Osteoblast (primary cell): ENCODE data around the gene SMPD2. TPM values are rescaled to one million over a fixed set of nuclear protein-coding genes. Genes with fewer than 3 reads are reported as not detected.

Experiments used
- DNase-seq: peaks from one replicate; pipeline ENCODE4 v3.0.0; 2011; ENCODE audit warnings: low spot score, mixed read lengths; ENCODE audit not compliant: insufficient read length; ENCODE audit errors: missing footprints
- H2AFZ ChIP-seq: 2 replicates; pipeline ENCODE4 v1.6.0; 2011; ENCODE audit warnings: mild to moderate bottlenecking, low read length
- H3K27ac ChIP-seq: 2 replicates; pipeline ENCODE4 v1.5.1; 2011; ENCODE audit warnings: mild to moderate bottlenecking, low read depth, low read length, moderate library complexity
- H3K27me3 ChIP-seq: 2 replicates; pipeline ENCODE4 v1.6.0; 2012; ENCODE audit warnings: mild to moderate bottlenecking, control low read depth, inconsistent platforms, low read length, moderate library complexity; ENCODE audit not compliant: insufficient read depth
- H3K36me3 ChIP-seq: 2 replicates; pipeline ENCODE4 v1.5.1; 2011; ENCODE audit warnings: mild to moderate bottlenecking, low read length, control low read depth, moderate library complexity; ENCODE audit not compliant: insufficient read depth
- H3K4me1 ChIP-seq: 2 replicates; pipeline ENCODE4 v1.5.1; 2011; ENCODE audit warnings: mild to moderate bottlenecking, low read length, control low read depth, moderate library complexity; ENCODE audit not compliant: insufficient read depth
- H3K4me2 ChIP-seq: 2 replicates; pipeline ENCODE4 v1.6.0; 2011; ENCODE audit warnings: mild to moderate bottlenecking, low read length; ENCODE audit not compliant: insufficient read depth
- H3K4me3 ChIP-seq: fragments of 200-600 bp; sonication (generic); 3 replicates; pipeline ENCODE4 v1.5.1; 2012; ENCODE audit warnings: mild to moderate bottlenecking, low read length, inconsistent platforms; ENCODE audit not compliant: insufficient read depth
- H3K79me2 ChIP-seq: 2 replicates; pipeline ENCODE4 v1.6.0; 2012; ENCODE audit warnings: mild to moderate bottlenecking, low read length, control low read depth, inconsistent platforms; ENCODE audit not compliant: insufficient read depth
- H3K9me3 ChIP-seq: 2 replicates; pipeline ENCODE4 v1.5.1; 2011; ENCODE audit warnings: low read depth, low read length, control low read depth
- H4K20me1 ChIP-seq: 2 replicates; pipeline ENCODE4 v1.6.0; 2012; ENCODE audit warnings: mild to moderate bottlenecking, low read length, control low read depth; ENCODE audit not compliant: insufficient read depth
- total RNA-seq: library from RNA; depleted of rRNA; stranded (reverse); fragments of >200 nt; gene quantifications from 2 replicates; pipeline ENCODE4 v1.2.3, GENCODE V29; 2012
- TF ChIP-seq, protein P1 (sequence below): IDR thresholded peaks from 2 replicates; pipeline ENCODE4 v1.5.1; 2011; ENCODE audit warnings: mild to moderate bottlenecking, low read depth, low read length, moderate library complexity; ENCODE audit errors: extremely low read depth

The SMPD2 gene
- total RNA-seq, 1 donor, result 14.8 TPM

DNA sequence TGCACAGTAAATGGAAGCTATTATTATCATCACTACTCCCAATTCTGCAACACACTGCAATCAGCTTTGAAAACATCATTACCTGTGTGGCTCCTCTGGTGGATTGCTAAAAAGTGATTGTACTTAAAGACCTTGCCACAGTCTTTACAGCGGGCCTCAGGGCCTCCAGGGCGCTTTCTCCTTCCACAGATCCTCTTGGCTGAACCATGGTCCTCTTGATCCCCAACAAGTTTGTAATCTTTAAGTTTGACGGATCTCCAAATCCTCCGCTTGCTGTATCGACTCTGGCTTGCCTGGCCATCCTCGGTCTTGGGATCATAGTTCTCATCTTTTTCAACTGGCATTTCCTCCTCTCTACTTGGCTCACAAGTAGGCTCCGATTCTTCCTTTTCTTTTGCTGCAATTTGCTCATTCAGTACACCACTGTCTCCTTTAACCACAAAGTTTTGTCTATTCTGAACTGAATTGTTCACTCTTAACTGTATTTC lies 40.5 kb downstream of the SMPD2 start:
- no peaks in the 10 kb centered on the region for H3K27me3 ChIP-seq
- no peaks in the 10 kb centered on the region for H3K9me3 ChIP-seq
- H2AFZ ChIP-seq, result no peak overlapping the region
- peaks cover 26% of the 10 kb centered on the region for H3K36me3 ChIP-seq
- DNase-seq, result no peak
- H3K4me1 ChIP-seq, result peaks cover 11% of the 10 kb centered on the region
- H3K27ac ChIP-seq, result no peak overlapping the region
- H3K4me2 ChIP-seq, result no peak overlapping the region
- H3K4me3 ChIP-seq, result no peak overlapping the region
- peaks cover 48% of the 10 kb centered on the region for H3K79me2 ChIP-seq
- TF ChIP-seq, protein P1, sequence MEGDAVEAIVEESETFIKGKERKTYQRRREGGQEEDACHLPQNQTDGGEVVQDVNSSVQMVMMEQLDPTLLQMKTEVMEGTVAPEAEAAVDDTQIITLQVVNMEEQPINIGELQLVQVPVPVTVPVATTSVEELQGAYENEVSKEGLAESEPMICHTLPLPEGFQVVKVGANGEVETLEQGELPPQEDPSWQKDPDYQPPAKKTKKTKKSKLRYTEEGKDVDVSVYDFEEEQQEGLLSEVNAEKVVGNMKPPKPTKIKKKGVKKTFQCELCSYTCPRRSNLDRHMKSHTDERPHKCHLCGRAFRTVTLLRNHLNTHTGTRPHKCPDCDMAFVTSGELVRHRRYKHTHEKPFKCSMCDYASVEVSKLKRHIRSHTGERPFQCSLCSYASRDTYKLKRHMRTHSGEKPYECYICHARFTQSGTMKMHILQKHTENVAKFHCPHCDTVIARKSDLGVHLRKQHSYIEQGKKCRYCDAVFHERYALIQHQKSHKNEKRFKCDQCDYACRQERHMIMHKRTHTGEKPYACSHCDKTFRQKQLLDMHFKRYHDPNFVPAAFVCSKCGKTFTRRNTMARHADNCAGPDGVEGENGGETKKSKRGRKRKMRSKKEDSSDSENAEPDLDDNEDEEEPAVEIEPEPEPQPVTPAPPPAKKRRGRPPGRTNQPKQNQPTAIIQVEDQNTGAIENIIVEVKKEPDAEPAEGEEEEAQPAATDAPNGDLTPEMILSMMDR, result no peak
- peaks cover 2% of the 10 kb centered on the region for H4K20me1 ChIP-seq

DNA sequence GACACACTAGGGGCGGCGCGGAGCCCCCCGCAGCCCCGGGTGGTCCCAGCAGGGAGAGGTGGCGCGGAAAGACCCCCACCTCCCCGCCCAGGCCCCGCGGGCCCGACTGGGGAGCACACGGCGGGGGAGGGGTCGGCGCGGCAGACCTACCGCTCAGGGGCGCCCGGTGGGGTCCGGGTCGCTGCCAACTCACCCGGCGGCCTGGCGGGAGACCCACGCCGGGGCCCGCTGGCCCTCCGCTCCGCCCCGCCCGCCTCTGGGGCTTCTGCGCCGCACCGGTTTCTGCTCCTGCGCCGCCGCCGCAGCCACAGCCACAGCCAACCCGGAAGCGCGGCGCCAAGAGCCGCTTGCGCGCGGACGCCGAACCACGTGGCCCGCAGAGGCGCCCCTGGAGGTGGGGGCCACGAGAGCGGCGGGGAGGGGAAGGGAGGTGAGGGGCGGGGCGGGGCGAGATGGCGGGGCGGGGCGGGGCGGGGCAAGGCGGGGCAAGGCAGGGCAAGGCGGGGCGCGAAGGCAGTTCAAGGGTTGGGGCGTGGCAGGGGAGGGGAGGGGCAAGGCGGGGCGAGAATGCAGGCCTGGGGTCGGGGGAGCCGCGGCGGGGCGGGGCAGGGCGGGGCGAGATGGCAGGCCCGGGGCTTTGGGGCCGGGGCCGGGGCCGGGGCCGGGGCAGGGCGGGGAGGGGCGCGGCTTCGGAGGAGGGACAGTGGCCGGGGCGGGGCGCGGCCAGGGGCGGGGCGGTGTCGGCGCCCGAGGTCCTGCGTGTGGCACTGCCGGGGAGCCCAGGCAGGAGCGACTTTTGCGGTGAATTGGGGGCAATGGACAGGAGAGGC lies 42.6 kb downstream of the SMPD2 start, which contains the start of gene ZBTB24:
TSS of gene ZBTB24 (minus strand) at position 315 of the 830 bp plus-strand sequence. CDS start 1,193 bp downstream, outside the sequence.
- Histone ChIP-seq H3K4me2 (peak within 1 kb of the TSS; percentile 91), H3K79me2 (peaks cover 34% of the 10 kb centered on the region), H3K27ac (peak within 1 kb of the TSS; percentile 12), H4K20me1 (no peaks in the 10 kb centered on the region), H3K27me3 (no peaks in the 10 kb centered on the region), H3K9me3 (no peaks in the 10 kb centered on the region), H3K4me1 (peaks cover 11% of the 10 kb centered on the region), H2AFZ (peak within 1 kb of the TSS; percentile 85), H3K36me3 (peaks cover 19% of the 10 kb centered on the region), H3K4me3 (peak within 1 kb of the TSS; percentile 76)
- TF ChIP-seq, protein P1, result no peak
- DNase-seq, result peak; percentile 99

GRCh38 chr6:109483735-109484057 lies 43.2 kb downstream of the SMPD2 start:
- Histone ChIP-seq H3K27me3 (no peaks in the 10 kb centered on the region), H3K4me2 (peak overlapping the region; percentile 89), H3K36me3 (peaks cover 19% of the 10 kb centered on the region), H3K4me1 (peaks cover 11% of the 10 kb centered on the region), H3K9me3 (no peaks in the 10 kb centered on the region), H3K27ac (no peak overlapping the region), H4K20me1 (no peaks in the 10 kb centered on the region), H3K4me3 (peak overlapping the region; percentile 65), H3K79me2 (peaks cover 28% of the 10 kb centered on the region), H2AFZ (peak overlapping the region; percentile 85)
- no peak for DNase-seq
- TF ChIP-seq, protein P1, result no peak

DNA sequence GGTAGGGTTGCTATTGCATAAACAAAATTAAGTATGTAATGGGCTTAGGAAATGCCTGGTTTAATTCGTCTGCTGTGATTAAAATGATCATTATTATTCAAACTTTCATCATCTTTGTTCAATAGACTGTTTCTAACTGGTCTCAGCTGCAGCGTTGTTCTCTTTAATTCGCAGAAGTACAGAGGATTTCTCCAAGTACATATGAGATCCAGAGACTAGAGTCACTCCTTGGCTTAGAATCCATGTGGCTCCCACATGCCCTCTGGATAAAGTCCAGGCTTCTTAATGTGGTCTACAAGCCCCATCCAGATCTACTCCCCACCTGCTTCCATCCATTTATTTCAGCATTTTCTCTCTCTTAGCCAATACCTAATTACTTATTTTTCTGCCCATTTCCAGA lies 43.6 kb downstream of the SMPD2 start:
- Histone ChIP-seq H3K4me3 (no peak overlapping the region), H3K27ac (no peak overlapping the region), H3K79me2 (peaks cover 25% of the 10 kb centered on the region), H2AFZ (no peak overlapping the region), H3K9me3 (no peaks in the 10 kb centered on the region), H3K4me2 (no peak overlapping the region), H3K36me3 (peaks cover 19% of the 10 kb centered on the region), H3K27me3 (no peaks in the 10 kb centered on the region), H4K20me1 (no peaks in the 10 kb centered on the region), H3K4me1 (peaks cover 10% of the 10 kb centered on the region)
- no peak for DNase-seq
- TF ChIP-seq, protein P1, result no peak
